Loucy (cell line): ENCODE results near the gene SKAP2.

Experiments used
- CTCF ChIP-seq: fragments of 200-600 bp; sonication (generic); conservative IDR thresholded peaks from 2 replicates; pipeline ENCODE4 v1.5.1; 2014; ENCODE audit warnings: mild to moderate bottlenecking, antibody characterized with exemption, low read length
- EZH2phosphoT487 ChIP-seq: fragments of 200-600 bp; IDR thresholded peaks from 2 replicates; pipeline ENCODE4 v1.6.1; 2018; ENCODE audit warnings: antibody characterized with exemption, mild to moderate bottlenecking, moderate library complexity, borderline replicate concordance

- TF ChIP-seq CTCF (no peak), EZH2phosphoT487 (no peak)
Measured at GRCh38 chr7:26652401-26653100, 211.8 kb downstream of the SKAP2 start.
